Measurements from ENCODE around the gene VANGL1. TPM values are rescaled to one million over a fixed set of nuclear protein-coding genes. Genes with fewer than 3 reads are reported as not detected.

VANGL1 gene
- total and polyA plus RNA-seq, 2 of the 4 experiments (the other 2 are of a cell fraction), result 6.1 to 6.7 TPM

- in situ Hi-C loops (cut with MboI; ENCODE audit: low sequenced_read_pairs), result no loop called here
- no peak for DNase-seq
- no peaks in the 10 kb centered on the region for H3K9me3 ChIP-seq (ENCODE audit: control insufficient read depth, insufficient read depth, low read length)
- H2AFZ ChIP-seq (replicated peaks; ENCODE audit: low read length, poor library complexity), result no peak overlapping the region
- H3K14ac ChIP-seq (replicated peaks; ENCODE audit: low read depth, low read length), result no peak overlapping the region
- H4K5ac ChIP-seq (ENCODE audit: low read depth, low read length), result no peak overlapping the region
- no peak overlapping the region for H3K23ac ChIP-seq (ENCODE audit: low read depth, low read length)
- H4K91ac ChIP-seq (ENCODE audit: insufficient read depth, low read depth, low read length), result no peak overlapping the region
- H4K8ac ChIP-seq (ENCODE audit: low read depth in 2 of 2, low read length in 2 of 2), result no peak overlapping the region
- H3K4me3 ChIP-seq (ENCODE audit: insufficient read depth, low read depth, low read length), result no peak overlapping the region
- H3K56ac ChIP-seq (ENCODE audit: extremely low read depth, insufficient read depth, low read length), result no peak overlapping the region
- ChIA-PET POLR2A (ENCODE audit: unreplicated experiment) (no interaction called here), CTCF (no interaction called here)
- no peaks in the 10 kb centered on the region for H3K79me1 ChIP-seq (ENCODE audit: low read depth in 1 of 2, low read length in 2 of 2)
- H3K18ac ChIP-seq (ENCODE audit: low read depth, low read length), result no peak overlapping the region
- intact Hi-C loops (cut with micrococcal nuclease), result no loop called here
- no CpG with 5 or more reads among the region's 1 CpG for WGBS, 2 experiments (ENCODE audit: extremely low coverage in 2 of 2, insufficient read length in 1 of 2)
- TF ChIP-seq CHD1 (IDR thresholded peaks at IDR 0.05; ENCODE audit: low read depth, low read length) (no peak), RCOR1 (IDR thresholded peaks at IDR 0.05; ENCODE audit: insufficient replicate concordance, low read length) (no peak), CTCF (conservative IDR thresholded peaks at IDR 0.05; ENCODE audit: low read depth, low read length) (no peak), RAD21 (IDR thresholded peaks at IDR 0.05; ENCODE audit: low read length) (no peak), RFX5 (IDR thresholded peaks at IDR 0.05; ENCODE audit: low read depth, low read length) (no peak), FOS (IDR thresholded peaks at IDR 0.05; ENCODE audit: low read depth, low read length) (no peak), ELK1 (IDR thresholded peaks at IDR 0.05; ENCODE audit: borderline replicate concordance, low read depth, low read length) (no peak), CEBPB (IDR thresholded peaks at IDR 0.05; ENCODE audit: low read depth, low read length) (no peak)
- H3K9ac ChIP-seq (ENCODE audit: low read depth, low read length), result no peak overlapping the region
- H3K4ac ChIP-seq (ENCODE audit: low read depth, low read length), result no peak overlapping the region
- H3K27me3 ChIP-seq (ENCODE audit: control insufficient read depth, insufficient read depth, low read length), result peaks cover 15% of the 10 kb centered on the region
- H2AK9ac ChIP-seq (replicated peaks; ENCODE audit: low read depth, low read length, poor library complexity), result no peak overlapping the region
- H3K4me1 ChIP-seq (ENCODE audit: control insufficient read depth, insufficient read depth, low read length), result no peaks in the 10 kb centered on the region
- H2BK5ac ChIP-seq (ENCODE audit: low read depth, low read length, poor library complexity, severe bottlenecking), result no peak overlapping the region
- H2BK20ac ChIP-seq (ENCODE audit: low read depth, low read length), result no peak overlapping the region
- H4K20me1 ChIP-seq (ENCODE audit: insufficient read depth, low read length), result no peaks in the 10 kb centered on the region
- dilution Hi-C loops (cut with HindIII; ENCODE audit: low sequenced_read_pairs, unreplicated experiment), result no loop called here
- no peak overlapping the region for H3K27ac ChIP-seq (ENCODE audit: insufficient read depth, low read length)
- H3K4me2 ChIP-seq (ENCODE audit: low read depth, low read length), result no peak overlapping the region
- no peak for ATAC-seq (ENCODE audit: low read depth)
- H3K36me3 ChIP-seq (ENCODE audit: control insufficient read depth, insufficient read depth, low read length), result no peaks in the 10 kb centered on the region
- H2BK15ac ChIP-seq (ENCODE audit: low read depth, low read length), result no peak overlapping the region
- H2AK5ac ChIP-seq (ENCODE audit: low read depth, low read length), result no peak overlapping the region
- H3K9me1 ChIP-seq (ENCODE audit: insufficient read depth, low read length), result no peaks in the 10 kb centered on the region
- no TSS peak for BruUV-seq (replicated peaks)
- no peak overlapping the region for H2BK120ac ChIP-seq (ENCODE audit: low read depth, low read length)
Observed at GRCh38 chr1:115722221-115722620, 80.5 kb downstream of the VANGL1 start.
